Ecto neural progenitor cell (in vitro differentiated cells): ENCODE data around the gene DIAPH1.

Source experiments
- DNase-seq: peaks from one replicate; pipeline ENCODE4 v3.0.0-alpha.2; 2018; ENCODE audit warnings: low spot score

The DIAPH1 gene

GRCh38 chr5:141506381-141507155, 112.2 kb downstream of the DIAPH1 start:
- no peak for DNase-seq

- no peak for DNase-seq
These were observed 114.6 kb downstream of the DIAPH1 start for GRCh38 chr5:141504216-141504615.

GRCh38 chr5:141503681-141504080, 115.1 kb downstream of the DIAPH1 start:
- no peak for DNase-seq

GRCh38 chr5:141501761-141502160, 117.0 kb downstream of the DIAPH1 start:
- no peak for DNase-seq

GRCh38 chr5:141496038-141496437, 122.8 kb downstream of the DIAPH1 start:
- DNase-seq: no peak

- no peak for DNase-seq
These were observed 123.4 kb downstream of the DIAPH1 start for GRCh38 chr5:141495453-141495811.

GRCh38 chr5:141494761-141495452, 123.9 kb downstream of the DIAPH1 start:
- peak; percentile 82 for DNase-seq

- DNase-seq: no peak
These were observed 125.0 kb downstream of the DIAPH1 start for GRCh38 chr5:141493500-141494422.

GRCh38 chr5:141492168-141492885, 126.5 kb downstream of the DIAPH1 start:
- DNase-seq: peak; percentile 64

- DNase-seq: peak; percentile 55
These were observed 127.3 kb downstream of the DIAPH1 start for GRCh38 chr5:141491323-141492167.

GRCh38 chr5:141490771-141491170, 128.0 kb downstream of the DIAPH1 start:
- DNase-seq: no peak

- no peak for DNase-seq
These were observed 128.5 kb downstream of the DIAPH1 start for GRCh38 chr5:141490271-141490670.

GRCh38 chr5:141489841-141490240, 129.0 kb downstream of the DIAPH1 start:
- DNase-seq: no peak

- no peak for DNase-seq
These were observed 129.9 kb downstream of the DIAPH1 start, which contains the start of gene PCDHGC5 for GRCh38 chr5:141488591-141489561. Gene PCDHGC5 (plus strand): TSS chr5:141489081. CDS start chr5:141489241, 160 bp downstream.

- DNase-seq: no peak
These were observed 131.7 kb downstream of the DIAPH1 start for GRCh38 chr5:141487131-141487530.

- no peak for DNase-seq
These were observed 132.7 kb downstream of the DIAPH1 start for GRCh38 chr5:141486091-141486490.

GRCh38 chr5:141485321-141486055, 133.3 kb downstream of the DIAPH1 start:
- no peak for DNase-seq

- DNase-seq: peak; percentile 92
These were observed 134.0 kb downstream of the DIAPH1 start, which contains the start of gene PCDHGC4 for GRCh38 chr5:141484641-141485311. Gene PCDHGC4 (plus strand): TSS chr5:141485030. CDS start chr5:141485174, 144 bp downstream.
